Measurements from ENCODE around the gene RDX.

- TF ChIP-seq CTCF (IDR thresholded peaks at IDR 0.05) (no peak), EZH2 (IDR thresholded peaks at IDR 0.05; ENCODE audit: borderline replicate concordance, insufficient read depth, low read depth, low read length, poor library complexity, severe bottlenecking) (no peak)
Observed at GRCh38 chr11:110301032-110301431, 4.6 kb upstream of the RDX start.
